NOMO-1 treated with dmso at 0.1 percent for 144 hours (cell line): Measurements from ENCODE around the gene PIN1.
"Not testable (repeated sequence)": the region's sequence is repeated elsewhere in the genome, so short reads cannot be mapped to it uniquely, and the experiment has no call there.

ENCODE experiments used
- DNase-seq: peaks from one replicate; lab custom pipeline; 2025; ENCODE audit not compliant: unreplicated experiment; lab: John Stamatoyannopoulos, UW

Gene PIN1

GRCh38 chr19:9834726-9835506, at the start of gene PIN1:
TSS of gene PIN1 (plus strand) at chr19:9835318. CDS start at chr19:9835345, 27 bp downstream.
- DNase-seq = peak; percentile 97

- peak; percentile 93 for DNase-seq
Measured at GRCh38 chr19:9785367-9786331, 49.5 kb upstream of the PIN1 start.

GRCh38 chr19:9786342-9786741, 48.8 kb upstream of the PIN1 start:
- no peak for DNase-seq

- DNase-seq = no peak
Measured at GRCh38 chr19:9786819-9787218, 48.3 kb upstream of the PIN1 start.

- not testable (repeated sequence) for DNase-seq
Measured at GRCh38 chr19:9788604-9789003, 46.5 kb upstream of the PIN1 start.

GRCh38 chr19:9789066-9789465, 46.1 kb upstream of the PIN1 start:
- DNase-seq = no peak

- DNase-seq = not testable (repeated sequence)
Measured at GRCh38 chr19:9789579-9789978, 45.5 kb upstream of the PIN1 start.

GRCh38 chr19:9791073-9791367, 44.1 kb upstream of the PIN1 start:
- DNase-seq = not testable (repeated sequence)

- DNase-seq = peak; percentile 59
Measured at GRCh38 chr19:9791552-9792205, 43.4 kb upstream of the PIN1 start.

- DNase-seq = peak; percentile 69
Measured at GRCh38 chr19:9792206-9793070, 42.7 kb upstream of the PIN1 start.

GRCh38 chr19:9793071-9793591, 42.0 kb upstream of the PIN1 start:
- no peak for DNase-seq

- DNase-seq = peak; percentile 76
Measured at GRCh38 chr19:9796113-9796773, 38.9 kb upstream of the PIN1 start.

- DNase-seq = no peak
Measured at GRCh38 chr19:9797871-9798270, 37.2 kb upstream of the PIN1 start.

- DNase-seq = no peak
Measured at GRCh38 chr19:9799162-9799561, 36.0 kb upstream of the PIN1 start.

GRCh38 chr19:9801976-9802375, 33.1 kb upstream of the PIN1 start:
- no peak for DNase-seq

GRCh38 chr19:9806803-9807202, 28.3 kb upstream of the PIN1 start:
- DNase-seq = no peak

GRCh38 chr19:9808855-9809824, 26.0 kb upstream of the PIN1 start:
- no peak for DNase-seq

GRCh38 chr19:9811139-9811538, 24.0 kb upstream of the PIN1 start:
- DNase-seq = no peak
